NCI-H748 (cell line): ENCODE results near the gene TBX1.

Experiments
- DNase-seq: peaks from one replicate; lab custom pipeline; 2025; ENCODE audit not compliant: unreplicated experiment; lab: John Stamatoyannopoulos, UW

The TBX1 gene

DNA sequence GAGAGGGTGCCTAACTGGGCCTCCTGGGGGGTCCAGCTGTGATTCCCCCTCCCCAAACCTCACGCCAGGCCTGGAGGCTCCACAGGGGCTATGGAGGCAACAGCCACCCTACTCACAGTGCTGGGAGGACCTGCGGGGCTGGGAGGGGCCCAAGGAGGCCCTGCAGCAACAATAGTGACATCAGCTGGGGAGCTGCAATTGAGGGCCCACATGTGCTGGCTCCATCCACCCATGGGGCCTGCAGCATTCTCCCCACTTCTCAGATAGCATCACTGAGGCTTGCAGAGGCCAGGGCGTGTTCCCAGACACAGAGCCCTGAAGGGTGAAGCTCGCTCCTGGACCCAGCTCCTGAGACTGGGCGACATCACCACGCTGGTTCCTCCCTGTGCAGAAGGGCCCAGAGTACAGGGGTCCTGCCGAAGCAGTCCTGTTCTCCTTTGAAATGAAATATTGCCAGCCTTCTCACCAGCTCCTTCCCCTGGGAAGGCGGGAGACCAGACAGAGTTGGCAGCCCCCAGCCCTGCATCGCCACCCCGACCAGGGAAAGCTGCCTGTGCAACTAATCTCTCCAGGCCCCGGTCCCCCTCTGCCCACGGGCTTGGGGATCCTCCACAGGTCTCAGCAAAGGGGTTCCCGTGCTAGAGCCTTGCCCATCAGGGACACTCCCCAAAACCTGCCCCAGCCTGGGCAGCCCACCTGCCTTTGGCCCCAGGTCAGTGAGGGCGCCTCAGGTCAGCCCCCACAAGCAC, 8.9 kb upstream of the TBX1 start:
- DNase-seq: no peak

DNA sequence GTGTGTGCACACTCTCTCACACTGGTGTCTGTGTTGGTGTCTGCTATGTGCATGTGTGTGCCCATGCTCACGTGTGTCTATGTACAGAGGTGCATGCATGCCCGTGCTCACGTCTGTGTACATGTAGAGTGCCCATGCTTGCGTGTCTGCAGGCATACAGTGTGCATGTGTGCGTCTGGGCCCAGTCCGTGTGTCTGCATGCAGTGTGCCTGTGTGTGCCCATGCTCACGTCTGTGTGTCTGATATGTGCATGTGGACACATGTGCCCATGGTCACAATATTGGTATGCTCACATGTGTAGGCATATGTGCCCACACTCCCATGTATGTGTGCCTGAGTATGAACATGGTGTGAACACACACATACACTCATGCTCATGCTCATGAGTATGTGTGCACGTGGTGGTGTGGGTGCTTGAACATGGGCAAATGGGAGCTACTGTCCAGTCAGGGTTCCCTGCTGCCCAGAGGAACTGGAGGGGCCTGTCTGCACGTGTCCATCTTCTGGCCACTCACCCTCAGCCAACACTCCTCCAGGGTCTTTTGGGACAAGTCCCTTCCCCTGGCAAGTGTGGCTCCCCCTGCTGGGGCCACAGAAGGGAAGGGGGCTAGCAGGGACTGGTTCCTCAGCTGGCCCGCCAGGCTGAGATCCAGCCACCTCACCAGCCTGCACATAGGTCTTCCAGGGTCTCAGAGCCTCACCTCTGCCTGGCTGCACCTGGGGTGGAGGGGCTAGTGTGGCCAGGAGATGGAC, 7.3 kb upstream of the TBX1 start:
- DNase-seq: no peak

DNA sequence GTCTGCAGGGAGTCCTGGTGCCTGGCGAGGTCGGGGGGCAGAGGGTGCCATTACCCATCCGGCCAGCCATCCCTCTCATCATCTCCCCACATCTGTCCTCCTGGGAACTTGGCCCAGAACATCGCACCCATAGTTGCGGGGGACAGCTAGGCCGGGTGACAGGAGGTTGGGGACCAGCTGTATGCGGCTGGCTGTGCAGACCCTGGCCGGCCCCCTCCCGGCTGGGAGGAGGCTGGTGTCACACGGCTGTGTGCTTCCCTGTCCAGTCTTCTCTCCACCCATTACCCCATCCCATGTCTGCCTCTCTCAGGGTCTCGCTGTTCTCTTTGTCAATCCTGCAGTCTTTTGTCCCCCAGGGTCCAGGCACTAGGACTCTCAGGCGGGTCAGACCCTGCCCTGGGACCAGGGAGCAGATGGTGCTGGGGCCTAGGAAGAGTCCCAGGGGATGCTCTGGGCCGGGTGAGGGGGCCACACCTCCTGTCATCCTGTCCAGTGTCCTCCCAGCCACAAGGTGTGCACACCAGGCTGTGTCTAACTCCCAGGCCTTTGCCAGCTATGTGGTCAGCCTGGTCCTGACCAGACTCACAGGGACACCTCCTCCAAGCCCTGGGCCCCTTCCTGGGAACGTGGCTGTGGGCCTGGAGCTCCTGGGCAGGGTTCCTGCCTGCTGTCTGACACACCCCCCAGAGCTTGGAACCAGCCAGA, 6.4 kb upstream of the TBX1 start:
- DNase-seq: no peak

DNA sequence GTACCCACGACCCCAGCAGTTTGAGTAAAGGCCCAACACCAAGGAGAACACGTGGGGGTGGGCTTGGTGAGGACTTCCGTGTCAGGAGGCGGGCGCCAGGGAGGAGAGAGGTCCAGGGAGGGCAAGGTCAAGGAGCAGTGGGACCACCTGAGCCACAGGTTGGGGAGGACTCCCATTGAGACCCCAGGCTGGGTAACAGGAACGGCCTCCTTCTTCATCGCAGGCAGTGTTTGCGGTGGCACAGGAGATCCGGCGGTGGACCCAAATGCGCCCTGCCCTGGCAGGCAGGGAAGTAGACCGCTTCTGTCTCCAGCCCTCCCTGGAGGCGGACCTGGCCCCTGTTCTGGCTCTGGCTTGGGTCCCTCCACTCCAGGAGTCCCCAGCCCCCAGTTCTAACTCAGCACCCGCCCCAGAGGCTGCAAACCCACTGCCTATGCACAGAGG, 5.9 kb upstream of the TBX1 start:
- DNase-seq: no peak

DNA sequence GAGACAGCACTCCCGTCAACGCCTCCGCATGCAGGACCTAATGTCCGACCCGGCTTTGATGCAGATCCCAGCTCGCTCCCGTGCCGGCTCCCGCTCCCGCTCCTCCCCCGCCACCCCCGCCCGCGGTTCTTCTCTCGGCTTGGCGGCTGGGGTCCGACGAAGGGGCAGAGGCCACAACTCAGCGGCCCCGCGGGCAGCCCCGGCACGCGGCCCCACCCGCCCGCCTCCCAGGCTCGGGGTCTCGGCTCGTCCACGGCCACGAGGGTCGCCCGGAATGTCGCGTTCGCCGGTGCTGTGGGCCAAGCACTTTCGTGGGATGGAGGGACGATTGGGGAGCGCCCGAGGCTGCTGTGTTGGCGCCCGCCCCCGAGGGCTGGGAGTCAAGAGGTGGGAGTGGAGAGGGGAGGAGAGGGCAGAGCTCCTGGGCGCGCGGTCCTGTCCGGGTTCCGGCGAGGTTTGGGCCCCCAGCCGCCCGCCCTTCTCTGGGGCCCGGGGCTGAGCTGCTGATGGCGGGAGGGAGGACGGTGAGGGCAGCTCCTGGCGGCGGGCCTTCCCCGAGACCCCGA, 5.3 kb upstream of the TBX1 start:
- no peak for DNase-seq

DNA sequence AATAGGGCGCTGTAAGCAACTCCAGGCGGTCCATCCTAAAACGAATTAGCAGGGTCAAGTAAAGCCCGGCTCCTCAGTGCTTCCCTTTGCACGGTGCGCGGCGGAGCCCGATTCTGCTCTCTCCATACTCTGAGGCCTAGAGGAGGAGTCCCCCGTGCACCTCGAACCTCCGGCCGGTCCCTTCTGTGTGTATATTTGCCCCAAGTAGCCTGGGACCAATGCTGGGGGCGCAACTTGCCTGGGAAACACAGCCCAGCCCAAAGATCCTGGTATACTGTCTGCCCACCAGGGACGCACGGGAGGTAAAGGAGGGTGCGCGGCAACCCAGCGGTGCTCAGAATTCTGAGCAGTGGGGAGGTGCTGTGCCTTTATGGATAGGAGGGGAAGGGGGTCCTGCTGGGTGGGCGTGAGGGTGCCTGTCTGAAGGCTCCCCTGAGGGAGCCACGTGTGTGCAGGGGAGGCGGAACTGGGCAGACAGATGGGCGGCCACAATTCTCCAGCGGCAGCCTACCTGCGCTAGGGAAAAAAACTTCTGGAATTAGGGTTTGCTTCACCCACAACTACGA, 4.8 kb upstream of the TBX1 start:
- no peak for DNase-seq

DNA sequence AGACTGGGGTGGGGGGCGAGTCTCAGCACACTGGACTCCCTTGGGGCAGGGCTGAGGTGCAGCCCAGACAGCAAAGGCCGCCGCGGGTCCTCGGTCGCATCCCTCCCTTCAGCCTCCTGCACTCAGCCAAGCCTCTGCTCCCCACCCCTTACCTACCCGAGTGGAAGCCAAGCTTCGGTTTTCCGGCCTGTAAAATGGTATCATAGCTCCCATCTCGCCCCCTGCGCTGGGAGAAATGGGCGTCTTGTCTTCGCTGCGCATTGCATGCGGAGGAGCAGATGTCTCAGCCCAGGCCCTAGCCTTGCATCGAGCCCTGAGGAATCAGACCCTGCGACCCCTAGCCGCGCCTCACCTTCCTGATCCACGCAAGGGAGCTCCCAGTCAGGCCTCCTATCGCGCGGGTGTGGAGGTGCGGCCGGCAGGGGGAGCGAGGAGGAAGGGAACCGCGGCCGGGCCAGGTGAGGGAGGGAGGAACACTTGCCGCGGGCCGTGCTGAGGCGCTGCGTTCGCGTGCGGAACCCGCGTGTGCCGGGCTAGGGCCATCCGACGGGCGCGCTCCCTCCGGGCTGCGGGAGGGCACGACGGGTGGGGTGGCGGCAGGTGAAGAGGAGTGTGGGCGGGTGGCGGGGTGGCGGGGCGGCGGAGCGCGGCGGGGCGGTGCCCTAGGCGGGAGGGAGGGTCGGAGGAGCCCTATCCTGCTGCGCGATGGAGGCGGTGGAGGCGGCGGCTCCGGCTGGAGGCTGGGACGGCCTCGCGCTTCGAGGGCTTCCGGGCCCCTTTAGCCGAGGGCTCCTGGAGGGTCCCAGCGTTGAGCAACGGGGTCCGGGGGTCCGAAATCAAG, 4.1 kb upstream of the TBX1 start:
- peak; percentile 34 for DNase-seq

DNA sequence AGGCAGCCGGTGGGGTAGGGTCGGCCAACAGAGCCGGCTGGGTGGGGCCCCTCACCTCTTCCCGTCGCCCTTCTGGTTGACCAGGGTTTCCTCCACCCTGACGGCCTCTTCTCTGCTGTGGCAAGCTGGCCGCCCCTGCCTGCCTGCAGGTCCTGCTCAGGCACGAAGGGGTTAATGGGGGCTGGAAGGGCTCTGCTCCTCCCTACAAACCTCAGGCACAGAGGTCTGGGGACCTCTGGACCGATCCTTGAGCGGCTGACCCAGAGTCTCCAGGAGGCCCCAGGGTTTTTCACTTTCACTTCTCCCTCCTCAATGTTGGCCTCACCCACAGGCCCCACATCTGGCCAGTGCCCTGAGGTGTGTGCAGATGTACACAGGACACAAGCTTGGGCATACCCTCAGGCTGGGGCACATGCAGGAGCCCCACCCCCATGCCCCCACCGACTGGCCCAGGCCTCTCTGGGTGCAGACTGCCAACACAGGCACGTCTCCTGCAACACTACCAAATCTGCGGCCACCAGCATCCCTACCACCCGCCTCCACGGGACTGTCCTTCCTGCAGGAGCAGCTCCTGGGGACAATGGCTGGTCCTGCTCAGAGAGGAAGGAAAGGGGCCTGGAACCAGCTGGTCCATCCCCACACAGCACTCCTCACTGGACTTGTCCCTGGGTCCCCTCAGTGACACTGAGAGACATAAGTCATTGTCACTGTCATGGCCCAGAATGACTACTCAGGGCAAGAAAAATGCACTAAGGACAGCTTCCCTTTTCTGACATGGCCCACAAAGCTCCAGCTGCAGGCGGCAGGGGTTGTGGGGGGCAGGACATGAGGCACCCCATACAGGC, 3.2 kb upstream of the TBX1 start:
- no peak for DNase-seq

DNA sequence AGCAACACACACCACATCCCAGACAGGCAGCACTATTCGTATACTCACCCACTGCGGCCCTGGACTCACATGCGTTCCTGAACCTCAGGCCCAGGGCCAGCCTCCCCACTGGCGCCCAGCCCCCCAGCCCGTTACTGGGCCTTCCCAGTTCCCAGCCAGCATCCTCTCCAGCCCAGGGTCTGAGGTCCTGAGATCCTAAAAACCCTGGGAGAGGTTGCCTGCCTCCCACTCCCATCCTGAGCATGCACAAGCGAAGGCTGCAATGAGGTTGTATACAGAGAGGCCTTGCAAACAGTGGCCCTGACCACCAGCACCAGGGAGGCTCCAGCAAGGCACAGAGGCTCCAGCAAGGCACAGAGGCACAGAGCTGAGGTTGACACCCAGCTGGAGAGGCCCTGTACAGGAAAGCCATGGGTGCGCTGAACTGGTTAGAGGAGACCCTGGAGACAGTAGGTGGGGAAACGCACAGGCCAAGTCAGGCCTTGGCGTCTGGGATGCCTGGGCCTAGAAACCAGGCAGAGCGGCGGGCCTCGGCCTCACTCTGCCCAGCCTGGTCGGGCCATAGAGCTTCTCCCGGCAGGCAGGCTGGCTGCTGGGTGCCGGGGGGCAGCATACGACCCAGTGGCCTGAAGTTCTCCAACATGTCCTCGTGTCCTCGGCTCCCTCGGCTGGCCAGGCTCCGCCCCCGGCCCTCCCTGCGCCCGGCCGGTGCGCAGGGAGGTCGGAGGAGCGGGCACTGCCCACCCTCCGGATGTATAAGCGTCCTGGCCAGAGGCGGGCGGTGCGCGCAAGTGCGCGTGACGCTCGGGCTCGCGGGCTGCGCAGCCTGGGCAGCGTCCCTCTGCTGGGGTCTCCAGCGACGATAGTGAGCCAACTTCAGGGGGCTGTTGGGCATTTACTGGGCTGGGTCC, 2.3 kb upstream of the TBX1 start:
- no peak for DNase-seq

DNA sequence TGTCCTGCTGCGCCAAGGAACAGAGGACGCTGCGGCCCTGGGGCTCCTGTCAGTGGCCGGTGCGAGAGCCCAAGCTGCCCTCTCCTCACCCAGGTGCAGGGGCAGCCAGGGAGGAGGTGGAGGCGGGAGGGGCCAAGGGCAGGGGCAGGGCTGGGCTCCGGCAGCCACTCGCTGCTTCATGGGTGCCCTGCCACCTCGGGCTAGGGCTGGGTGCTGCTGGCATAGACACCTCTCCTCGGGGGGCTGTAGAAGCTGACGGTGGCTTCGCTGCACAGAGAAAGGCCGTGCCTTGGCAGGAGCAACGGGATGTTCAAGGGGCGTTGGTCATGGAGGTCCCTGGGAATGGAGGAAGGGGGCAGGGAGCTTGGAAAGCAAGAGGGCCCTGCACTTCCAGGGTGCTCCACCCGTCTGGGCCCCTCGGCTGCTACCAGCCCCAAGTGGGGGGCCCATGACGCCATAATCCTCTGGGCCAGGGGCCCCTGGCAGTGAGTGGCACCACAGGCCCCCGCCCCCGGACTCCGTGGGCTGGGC, 1.6 kb upstream of the TBX1 start:
- no peak for DNase-seq

DNA sequence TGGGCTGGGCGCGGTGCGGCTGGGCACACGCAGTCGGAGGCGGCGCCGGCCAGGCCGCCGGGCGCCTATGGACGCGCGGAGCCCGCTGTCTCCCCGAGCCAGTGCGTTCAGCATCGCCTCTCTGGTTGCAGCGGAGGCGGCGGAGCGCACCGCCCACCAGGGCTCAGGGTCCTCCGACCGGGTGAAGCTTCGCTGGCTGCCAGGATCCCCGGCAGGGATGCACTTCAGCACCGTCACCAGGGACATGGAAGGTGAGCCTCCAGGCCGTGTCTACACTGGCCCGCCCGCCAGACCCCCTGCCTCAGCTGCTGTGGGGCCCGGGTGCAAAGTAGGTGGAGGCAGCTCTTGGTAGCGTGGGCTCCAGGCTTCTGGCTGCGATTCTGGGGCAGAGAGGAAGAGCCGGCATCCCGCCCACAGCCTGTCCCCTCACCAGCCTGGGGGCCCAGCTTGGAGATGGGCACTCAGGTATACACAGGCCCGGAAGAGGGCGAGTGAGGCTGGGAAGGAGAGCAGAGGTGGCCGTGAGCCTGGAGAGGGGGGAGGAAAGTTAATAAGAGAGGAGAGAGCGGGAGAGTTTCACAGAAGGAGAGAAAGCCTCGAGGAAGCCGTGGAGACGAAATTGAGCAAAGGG, 1.0 kb upstream of the TBX1 start:
- DNase-seq: peak; percentile 52

DNA sequence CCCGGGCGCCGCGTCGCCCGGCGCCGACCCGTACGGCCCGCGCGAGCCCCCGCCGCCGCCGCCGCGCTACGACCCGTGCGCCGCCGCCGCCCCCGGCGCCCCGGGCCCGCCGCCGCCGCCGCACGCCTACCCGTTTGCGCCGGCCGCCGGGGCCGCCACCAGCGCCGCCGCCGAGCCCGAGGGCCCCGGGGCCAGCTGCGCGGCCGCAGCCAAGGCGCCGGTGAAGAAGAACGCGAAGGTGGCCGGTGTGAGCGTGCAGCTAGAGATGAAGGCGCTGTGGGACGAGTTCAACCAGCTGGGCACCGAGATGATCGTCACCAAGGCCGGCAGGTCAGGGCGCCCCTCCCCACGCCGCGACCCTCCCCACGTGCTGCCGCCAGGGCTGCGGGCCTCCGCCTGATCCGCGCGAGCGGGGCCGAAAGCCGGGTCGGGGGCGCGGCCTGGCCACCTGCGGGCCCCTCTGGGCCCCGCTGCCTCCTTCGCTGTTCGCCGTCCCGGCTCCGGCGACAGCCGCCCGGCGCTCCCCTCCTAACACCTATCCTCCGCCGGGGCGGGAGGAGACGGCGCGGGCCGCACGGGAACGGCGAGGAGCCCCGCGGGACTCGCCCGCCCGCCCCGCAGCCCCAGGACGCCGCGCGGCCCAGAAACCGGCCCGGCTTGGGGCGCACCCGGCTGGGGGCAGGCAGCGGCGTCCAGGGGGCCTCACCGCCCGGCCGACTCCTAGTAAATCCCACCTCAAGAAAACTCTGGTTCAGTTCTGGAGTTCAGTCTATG, 560 bp downstream of the TBX1 start:
- no peak for DNase-seq

DNA sequence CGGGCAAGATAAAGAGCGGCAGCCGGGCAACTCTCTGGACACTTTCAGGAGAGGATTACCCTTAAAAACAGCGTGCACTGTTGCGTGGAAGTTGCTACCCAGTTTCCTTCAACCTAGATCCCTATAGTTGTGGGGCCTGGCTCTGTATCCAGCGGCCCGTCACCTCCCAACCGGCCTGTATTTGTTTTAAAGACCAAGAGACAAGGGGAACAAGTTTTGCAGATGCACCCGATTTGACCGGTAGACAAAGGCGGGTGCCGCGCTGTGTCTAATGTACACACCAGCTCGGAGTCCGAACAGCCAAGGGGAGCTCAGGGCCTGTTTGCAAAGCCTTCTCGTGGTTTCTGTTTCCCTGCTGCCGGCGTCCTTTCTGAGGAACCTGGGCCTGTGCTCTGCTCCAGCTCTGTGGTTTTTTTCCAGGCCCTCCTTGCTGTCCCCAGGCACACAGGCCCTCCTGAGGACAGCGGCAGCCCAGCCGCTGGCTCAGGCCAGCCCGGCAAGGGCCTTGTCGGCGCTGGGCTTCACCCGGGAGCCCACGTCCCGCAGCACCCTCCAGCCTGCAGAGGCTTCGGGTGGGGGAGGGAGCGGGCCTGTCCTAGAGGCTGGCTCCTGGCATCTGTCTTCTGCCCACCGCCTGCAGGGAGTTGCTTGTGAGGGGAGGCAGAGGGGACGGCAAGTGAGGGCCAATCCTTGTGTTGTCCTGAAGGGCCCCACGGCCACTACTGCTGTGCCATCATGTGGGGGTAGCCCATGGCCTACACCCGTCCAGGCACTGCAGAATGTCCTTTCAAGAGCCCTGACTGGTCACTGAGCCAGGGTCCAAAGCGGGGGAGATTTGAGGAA, 1.4 kb downstream of the TBX1 start:
- no peak for DNase-seq

DNA sequence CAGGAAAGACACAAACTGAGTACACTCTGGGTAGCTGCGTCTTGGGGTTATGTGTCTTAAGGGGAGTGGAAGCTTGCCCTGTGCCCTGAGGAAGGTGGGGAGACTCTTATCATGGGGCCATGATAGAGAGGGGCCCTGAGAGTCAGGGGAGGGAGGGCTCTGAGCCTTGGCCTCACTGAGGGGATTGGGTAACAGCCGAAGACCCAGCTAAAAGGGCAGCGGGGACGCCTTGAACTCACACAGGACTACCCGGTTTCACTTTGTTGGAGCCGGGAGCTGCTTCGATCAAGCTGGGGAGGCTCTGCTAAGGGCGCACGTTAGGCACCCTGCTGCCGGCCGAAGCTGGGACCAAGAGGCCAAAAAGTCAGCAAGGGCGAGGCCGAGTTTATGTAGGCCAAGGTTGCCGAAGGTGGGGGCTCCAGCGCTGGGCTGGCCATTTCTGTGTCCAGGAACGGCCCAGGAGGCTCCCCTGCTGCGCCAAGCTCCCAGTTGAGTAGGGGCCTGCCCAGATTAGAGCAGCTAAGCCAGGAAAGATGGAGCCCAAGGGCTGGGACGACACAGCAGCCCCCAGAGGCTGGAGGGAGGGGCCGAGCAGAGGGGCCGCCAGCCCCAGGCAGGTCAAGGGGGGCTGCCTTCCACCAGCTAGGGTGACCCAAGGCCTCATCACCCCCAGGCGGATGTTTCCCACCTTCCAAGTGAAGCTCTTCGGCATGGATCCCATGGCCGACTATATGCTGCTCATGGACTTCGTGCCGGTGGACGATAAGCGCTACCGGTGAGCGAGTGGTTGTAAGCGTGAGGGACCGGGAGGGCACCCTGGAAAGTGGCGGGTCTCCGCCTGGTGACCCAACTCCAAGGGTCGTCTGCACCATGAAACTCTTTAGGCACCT, 2.2 kb downstream of the TBX1 start:
- DNase-seq: no peak
